Measurements from ENCODE around the gene SERP1. TPM values are rescaled to one million over a fixed set of nuclear protein-coding genes. Genes with fewer than 3 reads are reported as not detected.
A peak's percentile ranks its signal among the peaks of the same experiment; 100 is the strongest.
"Not testable (repeated sequence)": the region's sequence is repeated elsewhere in the genome, so short reads cannot be mapped to it uniquely, and the experiment has no call there.

SERP1 gene
- total RNA-seq, 1 donor from 2014 or later = 103 TPM

GRCh38 chr3:150523538-150523937 is 22.8 kb downstream of the SERP1 start:
- DNase-seq = no peak
- no peak overlapping the region for H3K4me3 Mint-ChIP-seq
- no peak overlapping the region for H3K27ac Mint-ChIP-seq
- H3K36me3 Mint-ChIP-seq (ENCODE audit: low read depth) = no peaks in the 10 kb centered on the region
- no peaks in the 10 kb centered on the region for H3K9me3 Mint-ChIP-seq
- H3K27me3 Mint-ChIP-seq = peaks cover 14% of the 10 kb centered on the region
- intact Hi-C loops (cut with micrococcal nuclease) = no loop called here
- H3K4me1 Mint-ChIP-seq = no peaks in the 10 kb centered on the region

- Mint-ChIP-seq H3K9me3 (peaks cover 6% of the 10 kb centered on the region), H3K4me3 (no peak overlapping the region), H3K4me1 (no peaks in the 10 kb centered on the region), H3K27me3 (peaks cover 5% of the 10 kb centered on the region), H3K27ac (no peak overlapping the region), H3K36me3 (ENCODE audit: low read depth) (no peaks in the 10 kb centered on the region)
- DNase-seq = no peak
- intact Hi-C loops (cut with micrococcal nuclease) = no loop called here
Observed at GRCh38 chr3:150521463-150521862, 24.8 kb downstream of the SERP1 start.

DNA sequence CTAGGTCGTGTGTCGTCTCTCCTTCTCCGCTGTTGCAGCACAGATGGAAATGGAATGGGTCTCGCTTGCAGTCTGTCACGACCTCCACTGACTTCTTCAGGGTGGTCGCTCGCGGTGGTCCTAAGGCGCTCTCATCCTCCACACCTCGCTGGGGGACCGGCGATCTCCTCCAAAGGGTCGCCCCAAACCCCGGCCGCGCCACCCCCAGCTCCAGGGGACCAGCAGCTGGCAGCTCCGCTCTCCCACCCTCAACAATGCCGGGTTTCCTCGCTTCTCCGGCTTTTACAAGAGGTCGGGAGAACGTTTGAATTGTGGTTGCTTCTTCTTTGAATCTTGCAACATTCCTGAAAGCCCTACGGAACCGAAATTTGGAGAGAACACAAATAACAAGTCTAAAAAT is 25.9 kb downstream of the SERP1 start:
- Mint-ChIP-seq H3K27ac (no peak overlapping the region), H3K9me3 (peaks cover 9% of the 10 kb centered on the region), H3K27me3 (peaks cover 5% of the 10 kb centered on the region), H3K4me1 (peaks cover under 1% of the 10 kb centered on the region), H3K36me3 (ENCODE audit: low read depth) (no peaks in the 10 kb centered on the region), H3K4me3 (no peak overlapping the region)
- DNase-seq = no peak
- intact Hi-C loops (cut with micrococcal nuclease) = no loop called here

GRCh38 chr3:150519026-150519425 is 27.3 kb downstream of the SERP1 start:
- H3K4me1 Mint-ChIP-seq = peaks cover 3% of the 10 kb centered on the region
- H3K4me3 Mint-ChIP-seq = no peak overlapping the region
- no peak for DNase-seq
- H3K27me3 Mint-ChIP-seq = peaks cover 5% of the 10 kb centered on the region
- H3K36me3 Mint-ChIP-seq (ENCODE audit: low read depth) = no peaks in the 10 kb centered on the region
- H3K27ac Mint-ChIP-seq = no peak overlapping the region
- intact Hi-C loops (cut with micrococcal nuclease) = no loop called here
- peaks cover 11% of the 10 kb centered on the region for H3K9me3 Mint-ChIP-seq

- no peak overlapping the region for H3K27ac Mint-ChIP-seq
- no peak overlapping the region for H3K4me3 Mint-ChIP-seq
- H3K27me3 Mint-ChIP-seq = peaks cover 16% of the 10 kb centered on the region
- H3K4me1 Mint-ChIP-seq = peaks cover 3% of the 10 kb centered on the region
- intact Hi-C loops (cut with micrococcal nuclease) = no loop called here
- no peak for DNase-seq
- H3K9me3 Mint-ChIP-seq = peaks cover 11% of the 10 kb centered on the region
- H3K36me3 Mint-ChIP-seq (ENCODE audit: low read depth) = no peaks in the 10 kb centered on the region
Observed at GRCh38 chr3:150515210-150515609, 31.1 kb downstream of the SERP1 start.

DNA sequence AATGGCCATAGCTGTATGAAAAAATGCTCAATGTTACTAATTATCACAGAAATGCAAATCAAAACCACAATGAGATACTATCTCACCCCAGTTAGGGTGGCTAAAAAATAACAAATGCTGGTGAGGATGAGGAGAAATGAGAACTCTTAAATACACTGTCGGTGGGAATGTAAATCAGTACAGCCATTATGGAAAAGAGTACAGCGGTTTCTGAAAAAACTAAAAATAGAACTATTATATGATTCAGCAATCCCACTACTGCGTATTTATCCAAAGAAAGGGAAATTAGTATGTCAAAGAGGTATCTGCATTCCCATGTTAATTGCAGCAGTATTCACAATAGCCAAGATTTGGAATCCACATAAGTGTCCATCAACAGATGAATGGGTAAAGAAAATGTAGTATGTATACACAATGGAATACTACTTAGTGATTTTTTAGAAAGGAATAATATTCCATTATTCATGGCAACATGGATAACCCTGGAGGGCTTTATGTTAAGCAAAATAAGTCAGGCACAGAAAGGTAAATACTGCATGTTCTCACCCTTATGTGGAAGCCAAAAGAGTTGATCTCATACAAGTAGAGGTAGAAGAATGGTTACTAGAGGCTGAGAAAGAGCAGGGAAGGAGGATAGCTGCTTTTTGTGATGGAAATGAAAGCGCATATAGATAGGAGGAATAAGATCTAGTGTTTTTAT is 35.0 kb downstream of the SERP1 start:
- Mint-ChIP-seq H3K36me3 (ENCODE audit: low read depth) (no peaks in the 10 kb centered on the region), H3K27ac (no peak overlapping the region), H3K4me3 (no peak overlapping the region), H3K9me3 (peaks cover 8% of the 10 kb centered on the region), H3K4me1 (peaks cover 5% of the 10 kb centered on the region), H3K27me3 (peaks cover 38% of the 10 kb centered on the region)
- intact Hi-C loops (cut with micrococcal nuclease) = no loop called here
- no peak for DNase-seq

- Mint-ChIP-seq H3K4me1 (peaks cover 2% of the 10 kb centered on the region), H3K36me3 (ENCODE audit: low read depth) (no peaks in the 10 kb centered on the region), H3K27ac (no peak overlapping the region), H3K9me3 (peaks cover 3% of the 10 kb centered on the region), H3K4me3 (no peak overlapping the region), H3K27me3 (peaks cover 40% of the 10 kb centered on the region)
- intact Hi-C loops (cut with micrococcal nuclease) = no loop called here
- no peak for DNase-seq
Observed at GRCh38 chr3:150509780-150510179, 36.5 kb downstream of the SERP1 start.

DNA sequence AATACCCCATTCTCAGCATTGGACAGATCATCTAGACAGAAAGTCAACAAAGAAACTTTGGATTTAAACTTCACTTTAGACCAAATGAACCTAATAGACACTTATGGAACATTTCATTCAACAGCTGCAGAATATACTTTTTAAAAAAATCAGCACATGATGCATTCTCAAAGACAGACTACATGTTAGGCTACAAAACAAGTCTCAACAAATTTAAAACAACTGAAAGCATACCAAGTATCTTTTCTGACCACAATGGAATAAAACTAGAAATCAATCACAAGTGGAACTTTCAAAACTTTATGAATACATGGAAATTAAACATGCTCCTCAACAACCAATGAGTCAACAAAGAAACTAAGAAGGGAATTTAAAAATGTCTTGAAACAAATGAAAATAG is 37.9 kb downstream of the SERP1 start:
- H3K36me3 Mint-ChIP-seq (ENCODE audit: low read depth) = no peaks in the 10 kb centered on the region
- H3K27ac Mint-ChIP-seq = no peak overlapping the region
- peaks cover 3% of the 10 kb centered on the region for H3K9me3 Mint-ChIP-seq
- peaks cover 2% of the 10 kb centered on the region for H3K4me1 Mint-ChIP-seq
- DNase-seq = no peak
- no peak overlapping the region for H3K4me3 Mint-ChIP-seq
- peaks cover 40% of the 10 kb centered on the region for H3K27me3 Mint-ChIP-seq
- intact Hi-C loops (cut with micrococcal nuclease) = no loop called here

- no peak overlapping the region for H3K27ac Mint-ChIP-seq
- peaks cover 2% of the 10 kb centered on the region for H3K4me1 Mint-ChIP-seq
- peaks cover 10% of the 10 kb centered on the region for H3K9me3 Mint-ChIP-seq
- no peak for DNase-seq
- H3K4me3 Mint-ChIP-seq = no peak overlapping the region
- peaks cover 27% of the 10 kb centered on the region for H3K27me3 Mint-ChIP-seq
- intact Hi-C loops (cut with micrococcal nuclease) = no loop called here
- no peaks in the 10 kb centered on the region for H3K36me3 Mint-ChIP-seq (ENCODE audit: low read depth)
Observed at GRCh38 chr3:150504483-150504882, 41.8 kb downstream of the SERP1 start.

GRCh38 chr3:150503402-150504099 is 42.7 kb downstream of the SERP1 start:
- Mint-ChIP-seq H3K36me3 (ENCODE audit: low read depth) (no peaks in the 10 kb centered on the region), H3K27me3 (peaks cover 24% of the 10 kb centered on the region), H3K4me1 (peaks cover 1% of the 10 kb centered on the region), H3K4me3 (no peak overlapping the region), H3K9me3 (peaks cover 10% of the 10 kb centered on the region), H3K27ac (no peak overlapping the region)
- intact Hi-C loops (cut with micrococcal nuclease) = no loop called here
- DNase-seq = no peak

DNA sequence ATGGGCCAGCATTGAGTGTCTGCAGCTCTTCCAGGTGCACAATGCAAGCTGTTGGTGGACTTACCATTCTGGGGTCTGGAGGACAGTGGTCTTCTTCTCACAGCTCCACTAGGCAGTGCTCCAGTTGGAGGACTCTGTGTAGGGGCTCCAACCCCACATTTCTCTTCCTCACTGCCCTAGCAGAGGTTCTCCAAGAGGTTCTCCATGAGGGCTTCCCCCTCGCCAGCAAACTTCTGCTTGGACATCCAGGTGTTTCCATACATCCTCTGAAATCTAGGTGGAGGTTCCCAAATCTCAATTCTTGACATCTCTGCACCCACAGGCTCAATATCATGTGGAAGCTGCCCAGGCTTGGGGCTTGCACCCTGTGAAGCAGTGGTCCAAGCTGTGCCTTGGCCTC is 45.3 kb downstream of the SERP1 start:
- intact Hi-C loops (cut with micrococcal nuclease); H3K9me3 Mint-ChIP-seq; H3K27ac Mint-ChIP-seq; H3K4me3 Mint-ChIP-seq; H3K4me1 Mint-ChIP-seq; DNase-seq; H3K36me3 Mint-ChIP-seq (ENCODE audit: low read depth): not testable (repeated sequence)
- peaks cover 13% of the 10 kb centered on the region for H3K27me3 Mint-ChIP-seq

DNA sequence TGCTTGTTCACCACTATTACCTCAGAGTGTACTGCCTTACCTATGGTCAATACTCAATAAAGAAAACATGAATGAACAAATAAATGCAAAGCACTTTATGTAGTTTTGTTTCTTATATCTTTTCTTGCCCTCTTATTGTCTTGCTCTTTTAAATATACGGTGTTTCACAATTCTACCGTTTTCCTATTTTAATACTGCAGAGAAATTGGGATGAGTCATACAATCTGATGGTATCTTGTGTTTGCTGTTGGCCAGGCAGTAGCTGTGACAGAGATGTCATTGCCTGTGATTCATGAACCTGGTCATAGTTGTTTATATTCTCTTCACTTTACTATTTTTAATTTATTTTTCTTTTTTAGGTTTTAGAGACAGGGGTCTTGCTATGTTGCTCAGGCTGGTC is 48.3 kb downstream of the SERP1 start:
- H3K9me3 Mint-ChIP-seq = peaks cover 7% of the 10 kb centered on the region
- intact Hi-C loops (cut with micrococcal nuclease) = loop anchor here (5.0 to 10.0 kb wide), 2 partner anchors 196 to 533 kb away; no protein-coding TSS in a partner anchor
- peaks cover 12% of the 10 kb centered on the region for H3K27me3 Mint-ChIP-seq
- DNase-seq = no peak
- no peak overlapping the region for H3K4me3 Mint-ChIP-seq
- peaks cover 1% of the 10 kb centered on the region for H3K4me1 Mint-ChIP-seq
- H3K36me3 Mint-ChIP-seq (ENCODE audit: low read depth) = no peaks in the 10 kb centered on the region
- H3K27ac Mint-ChIP-seq = no peak overlapping the region

DNA sequence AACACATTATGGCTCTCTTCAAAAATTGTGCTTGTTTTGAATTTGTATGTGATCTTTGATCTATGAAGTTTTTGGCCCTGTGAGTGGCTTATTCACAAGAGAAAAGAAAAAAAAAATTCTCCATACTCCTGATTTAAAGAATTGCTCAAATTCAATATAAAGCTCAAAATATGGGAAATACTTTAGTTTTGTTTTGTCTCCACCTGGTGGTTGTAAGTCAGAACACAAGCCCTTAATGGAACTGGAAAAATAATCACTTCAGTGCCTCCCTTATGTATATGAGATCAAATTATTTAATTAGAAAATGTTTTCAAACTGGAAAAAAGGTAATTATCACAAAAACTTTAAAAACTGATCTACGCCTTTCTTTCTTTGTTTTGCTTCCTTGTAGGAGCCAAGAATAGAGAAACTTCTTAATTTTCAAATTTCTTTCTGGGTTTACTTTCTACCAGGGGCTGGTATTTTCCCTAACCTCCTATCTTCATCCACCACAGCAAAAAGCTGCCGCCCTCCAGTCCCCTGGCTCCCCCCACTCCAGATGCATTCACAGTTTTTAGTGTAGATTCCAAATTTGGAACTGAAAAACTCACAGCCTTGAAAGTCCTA is 50.6 kb downstream of the SERP1 start:
- Mint-ChIP-seq H3K9me3 (no peaks in the 10 kb centered on the region), H3K27me3 (peaks cover 11% of the 10 kb centered on the region), H3K4me1 (peaks cover 1% of the 10 kb centered on the region), H3K27ac (no peak overlapping the region), H3K4me3 (no peak overlapping the region), H3K36me3 (ENCODE audit: low read depth) (no peaks in the 10 kb centered on the region)
- peak; percentile 72 for DNase-seq
- intact Hi-C loops (cut with micrococcal nuclease) = loop anchor here (1.0 to 10.0 kb wide), 5 partner anchors 86 to 531 kb away; no protein-coding TSS in a partner anchor

DNA sequence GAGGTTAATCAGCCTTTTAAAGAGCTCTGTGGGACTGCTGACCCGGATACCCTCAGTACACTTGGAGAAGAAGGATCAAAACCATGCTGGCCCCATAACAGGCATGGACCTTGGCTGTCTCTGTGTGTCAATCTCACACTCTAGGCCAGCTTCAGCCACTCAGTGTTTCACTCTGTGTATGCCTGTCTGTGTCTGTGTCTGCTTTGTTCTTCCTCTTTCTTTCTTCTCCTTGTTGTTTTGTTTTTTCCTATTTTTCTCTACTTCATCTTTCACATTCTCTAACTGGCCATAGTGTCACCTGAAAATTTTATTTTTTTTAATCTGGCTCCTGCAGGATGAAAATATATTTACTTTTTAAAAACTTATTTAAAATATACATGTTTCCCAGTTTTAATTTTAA is 51.1 kb downstream of the SERP1 start:
- peaks cover 1% of the 10 kb centered on the region for H3K4me1 Mint-ChIP-seq
- H3K4me3 Mint-ChIP-seq = no peak overlapping the region
- no peak for DNase-seq
- H3K27ac Mint-ChIP-seq = no peak overlapping the region
- intact Hi-C loops (cut with micrococcal nuclease) = loop anchor here (1.0 to 10.0 kb wide), 5 partner anchors 86 to 530 kb away; no protein-coding TSS in a partner anchor
- H3K9me3 Mint-ChIP-seq = no peaks in the 10 kb centered on the region
- H3K27me3 Mint-ChIP-seq = peaks cover 11% of the 10 kb centered on the region
- no peaks in the 10 kb centered on the region for H3K36me3 Mint-ChIP-seq (ENCODE audit: low read depth)
